IMR-90 (cell line): ENCODE data around the gene ATP2A3. TPM values are rescaled to one million over a fixed set of nuclear protein-coding genes. Genes with fewer than 3 reads are reported as not detected.

Experiments used
- ATAC-seq: fragments of 200-7000 bp; cut with Tn5 transposase; 2 replicates; pipeline ENCODE4 v1.9.1; 2020; ENCODE audit warnings: low read depth, mild to moderate bottlenecking, moderate library complexity
- BruUV-seq: library from RNA; stranded (reverse); fragments of 400-500 nt; replicated peaks from 2 replicates; lab custom pipeline; 2021; lab: Mats Ljungman, UMichigan
- CTCF ChIA-PET: fragments of 300-600 bp; formaldehyde crosslinking; extraction: SDS; loops from one replicate; lab custom pipeline; 2021; ENCODE audit warnings: antibody characterized with exemption; lab: Yijun Ruan, JAX
- POLR2A ChIA-PET: fragments of 300-600 bp; sonication (Branson Sonifier 250); formaldehyde crosslinking; loops from one replicate; lab custom pipeline; 2022; ENCODE audit warnings: antibody characterized with exemption; ENCODE audit not compliant: unreplicated experiment; lab: Charles Lee
- DNase-seq: peaks from one replicate; pipeline ENCODE4 v3.0.0; 2013
- H2AFZ ChIP-seq: replicated peaks from 2 replicates; pipeline ENCODE3; 2013; ENCODE audit warnings: low read length, mild to moderate bottlenecking; ENCODE audit not compliant: poor library complexity
- H2AK5ac ChIP-seq: 2 replicates; pipeline ENCODE4 v1.6.1; 2013; ENCODE audit warnings: low read depth, low read length, inconsistent platforms
- H2AK9ac ChIP-seq: replicated peaks from 2 replicates; pipeline ENCODE3; 2013; ENCODE audit warnings: mild to moderate bottlenecking, low read depth, low read length, moderate library complexity; ENCODE audit not compliant: poor library complexity
- H2BK120ac ChIP-seq: 2 replicates; pipeline ENCODE4 v1.6.1; 2013; ENCODE audit warnings: low read depth, low read length, inconsistent platforms
- H2BK15ac ChIP-seq: 3 replicates; pipeline ENCODE4 v1.6.1; 2013; ENCODE audit warnings: low read depth, low read length, inconsistent platforms
- H2BK20ac ChIP-seq: 2 replicates; pipeline ENCODE4 v1.6.1; 2013; ENCODE audit warnings: low read depth, mild to moderate bottlenecking, inconsistent platforms, low read length, moderate library complexity
- H2BK5ac ChIP-seq: 2 replicates; pipeline ENCODE4 v1.6.1; 2013; ENCODE audit warnings: mild to moderate bottlenecking, low read depth, low read length, inconsistent platforms; ENCODE audit not compliant: poor library complexity, severe bottlenecking
- H3K14ac ChIP-seq: replicated peaks from 2 replicates; pipeline ENCODE4 v1.6.1; 2013; ENCODE audit warnings: low read depth, low read length, inconsistent platforms
- H3K18ac ChIP-seq: 2 replicates; pipeline ENCODE4 v1.6.1; 2013; ENCODE audit warnings: low read depth, low read length, control low read depth
- H3K23ac ChIP-seq: 2 replicates; pipeline ENCODE4 v1.6.1; 2013; ENCODE audit warnings: low read depth, low read length, inconsistent platforms
- H3K27ac ChIP-seq: 2 replicates; pipeline ENCODE4 v1.5.1; 2013; ENCODE audit warnings: mild to moderate bottlenecking, control low read depth, low read length; ENCODE audit not compliant: insufficient read depth
- H3K27me3 ChIP-seq: 2 replicates; pipeline ENCODE4 v1.6.1; 2013; ENCODE audit warnings: low read length; ENCODE audit not compliant: control insufficient read depth, insufficient read depth
- H3K36me3 ChIP-seq: 2 replicates; pipeline ENCODE4 v1.6.1; 2013; ENCODE audit warnings: low read length, mixed read lengths; ENCODE audit not compliant: control insufficient read depth, insufficient read depth
- H3K4ac ChIP-seq: 2 replicates; pipeline ENCODE4 v1.6.1; 2013; ENCODE audit warnings: low read depth, low read length, inconsistent platforms
- H3K4me1 ChIP-seq: 2 replicates; pipeline ENCODE4 v1.6.1; 2013; ENCODE audit warnings: low read length, mixed read lengths; ENCODE audit not compliant: control insufficient read depth, insufficient read depth
- H3K4me2 ChIP-seq: 2 replicates; pipeline ENCODE4 v1.6.1; 2013; ENCODE audit warnings: low read depth, mild to moderate bottlenecking, control low read depth, low read length, moderate library complexity
- H3K4me3 ChIP-seq: 2 replicates; pipeline ENCODE4 v1.5.1; 2013; ENCODE audit warnings: low read depth, mild to moderate bottlenecking, control low read depth, low read length, moderate library complexity; ENCODE audit not compliant: insufficient read depth
- H3K56ac ChIP-seq: 2 replicates; pipeline ENCODE4 v1.6.1; 2013; ENCODE audit warnings: low read length, inconsistent platforms; ENCODE audit not compliant: insufficient read depth; ENCODE audit errors: extremely low read depth
- H3K79me1 ChIP-seq, 2 experiments: 2 replicates each; pipeline ENCODE4 v1.6.1; 2013; ENCODE audit warnings: low read length in 2 of 2, inconsistent platforms in 1 of 2, low read depth in 1 of 2
- H3K9ac ChIP-seq: 2 replicates; pipeline ENCODE4 v1.6.1; 2013; ENCODE audit warnings: low read depth, low read length, control low read depth
- H3K9me1 ChIP-seq: 2 replicates; pipeline ENCODE4 v1.6.1; 2013; ENCODE audit warnings: low read length, inconsistent platforms; ENCODE audit not compliant: insufficient read depth
- H3K9me3 ChIP-seq: 2 replicates; pipeline ENCODE4 v1.6.1; 2013; ENCODE audit warnings: low read length; ENCODE audit not compliant: control insufficient read depth, insufficient read depth
- H4K20me1 ChIP-seq: 2 replicates; pipeline ENCODE4 v1.6.1; 2013; ENCODE audit warnings: low read length, inconsistent platforms; ENCODE audit not compliant: insufficient read depth
- H4K5ac ChIP-seq: 2 replicates; pipeline ENCODE4 v1.6.1; 2013; ENCODE audit warnings: mild to moderate bottlenecking, low read depth, low read length, control low read depth
- H4K8ac ChIP-seq, 2 experiments: 2 replicates each; pipeline ENCODE4 v1.6.1; 2013; ENCODE audit warnings: low read depth in 2 of 2, low read length in 2 of 2, control low read depth in 1 of 2, inconsistent platforms in 1 of 2
- H4K91ac ChIP-seq: 2 replicates; pipeline ENCODE4 v1.6.1; 2013; ENCODE audit warnings: low read depth, low read length, inconsistent platforms; ENCODE audit not compliant: insufficient read depth
- BHLHE40 ChIP-seq: fragments of 150-350 bp; IDR thresholded peaks from 2 replicates; pipeline ENCODE4 v1.6.1; 2016; ENCODE audit warnings: mild to moderate bottlenecking, low read depth, low read length
- FOS ChIP-seq: fragments of 150-350 bp; IDR thresholded peaks from 2 replicates; pipeline ENCODE4 v1.6.1; 2016; ENCODE audit warnings: low read depth, low read length
- MXI1 ChIP-seq: IDR thresholded peaks from 2 replicates; pipeline ENCODE4 v1.6.1; 2012; ENCODE audit warnings: low read depth, mild to moderate bottlenecking, low read length, moderate library complexity, borderline replicate concordance
- RAD21 ChIP-seq: IDR thresholded peaks from 2 replicates; pipeline ENCODE4 v1.6.1; 2012; ENCODE audit warnings: low read length, improper control_type of control experiment
- SMC3 ChIP-seq: fragments of 150-350 bp; IDR thresholded peaks from 2 replicates; pipeline ENCODE4 v1.6.1; 2016; ENCODE audit warnings: low read depth, mild to moderate bottlenecking, antibody characterized with exemption, low read length, moderate library complexity
- WGBS, 2 experiments: methylation state at CpG; one replicate each; pipeline versions ENCODE4 v1.1.5 to v1.1.7; 2013; ENCODE audit warnings: missing lambda C conversion rate in 2 of 2; ENCODE audit not compliant: insufficient read length in 1 of 2; ENCODE audit errors: extremely low coverage in 2 of 2; 5-methylcytosine and 5-hydroxymethylcytosine counted together
- dilution Hi-C: fragments of 300-500 bp; cut with HindIII; formaldehyde crosslinking; loops from one replicate; pipeline ENCODE4 v1.14.3; 2018; ENCODE audit warnings: low sequenced_read_pairs; ENCODE audit not compliant: unreplicated experiment
- in situ Hi-C: fragments of 300-500 bp; cut with MboI; formaldehyde crosslinking; loops from 3 replicates; pipeline ENCODE4 v1.14.3; 2019; ENCODE audit warnings: low sequenced_read_pairs, inconsistent platforms, mixed read lengths
- intact Hi-C: fragments of 100-400 bp; cut with micrococcal nuclease; formaldehyde crosslinking; loops from 2 replicates; pipeline ENCODE4 v1.10.0; 2022
- polyA plus RNA-seq, 3 experiments: library from polyadenylated mRNA; depleted of rRNA; stranded (reverse); fragments of >200 nt; gene quantifications; 2 replicates each; pipeline ENCODE4 v1.2.3, GENCODE V29; 2012; ENCODE audit warnings: low replicate concordance in 1 of 3
- total RNA-seq: library from RNA; depleted of rRNA; stranded (reverse); fragments of >200 nt; gene quantifications from 2 replicates; pipeline ENCODE4 v1.2.3, GENCODE V29; 2012
- TF ChIP-seq, protein P1 (sequence below): fragments of 150-350 bp; IDR thresholded peaks from 2 replicates; pipeline ENCODE4 v1.6.1; 2016; ENCODE audit warnings: low read depth, mild to moderate bottlenecking, low read length, moderate library complexity, borderline replicate concordance

ATP2A3 gene
- total and polyA plus RNA-seq, 2 of the 4 experiments (the other 2 are of a cell fraction): 0.18 to 0.63 TPM

GRCh38 chr17:3950584-3950983, 13.7 kb downstream of the ATP2A3 start:
- no peak overlapping the region for H3K18ac ChIP-seq
- H4K8ac ChIP-seq: no peak overlapping the region
- H4K5ac ChIP-seq: no peak overlapping the region
- H2AFZ ChIP-seq: no peak overlapping the region
- no peak overlapping the region for H3K9ac ChIP-seq
- H2BK120ac ChIP-seq: no peak overlapping the region
- DNase-seq (no peak), ATAC-seq (no peak)
- no peaks in the 10 kb centered on the region; the same call in 1 of the 2 replicates for H4K20me1 ChIP-seq
- no peak overlapping the region for H3K14ac ChIP-seq
- no peaks in the 10 kb centered on the region for H3K9me3 ChIP-seq
- POLR2A ChIA-PET: no interaction called here
- no peak overlapping the region for H3K23ac ChIP-seq
- H3K27me3 ChIP-seq: no peaks in the 10 kb centered on the region
- no peak overlapping the region for H3K27ac ChIP-seq
- no peak overlapping the region for H3K4me3 ChIP-seq
- no peak overlapping the region for H2BK5ac ChIP-seq
- WGBS, 2 experiments: no CpG with 5 or more reads among the region's 12 CpGs
- TF ChIP-seq BHLHE40 (no peak), MXI1 (no peak), RAD21 (no peak), FOS (no peak), SMC3 (no peak)
- TF ChIP-seq, protein P1, sequence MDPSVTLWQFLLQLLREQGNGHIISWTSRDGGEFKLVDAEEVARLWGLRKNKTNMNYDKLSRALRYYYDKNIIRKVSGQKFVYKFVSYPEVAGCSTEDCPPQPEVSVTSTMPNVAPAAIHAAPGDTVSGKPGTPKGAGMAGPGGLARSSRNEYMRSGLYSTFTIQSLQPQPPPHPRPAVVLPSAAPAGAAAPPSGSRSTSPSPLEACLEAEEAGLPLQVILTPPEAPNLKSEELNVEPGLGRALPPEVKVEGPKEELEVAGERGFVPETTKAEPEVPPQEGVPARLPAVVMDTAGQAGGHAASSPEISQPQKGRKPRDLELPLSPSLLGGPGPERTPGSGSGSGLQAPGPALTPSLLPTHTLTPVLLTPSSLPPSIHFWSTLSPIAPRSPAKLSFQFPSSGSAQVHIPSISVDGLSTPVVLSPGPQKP: no peak
- H3K4me2 ChIP-seq: no peak overlapping the region
- H3K9me1 ChIP-seq: no peaks in the 10 kb centered on the region
- dilution Hi-C loops: no loop called here
- H3K4me1 ChIP-seq: no peaks in the 10 kb centered on the region
- no peaks in the 10 kb centered on the region for H3K36me3 ChIP-seq
- CTCF ChIA-PET: interaction anchor here (0.5 kb wide), 1 partner anchor 45 kb away, joined by 3 read pairs; no protein-coding TSS in a partner anchor
- H3K79me1 ChIP-seq: no peaks in the 10 kb centered on the region
- no peak overlapping the region for H4K91ac ChIP-seq
- H3K56ac ChIP-seq: no peak overlapping the region
- H2BK20ac ChIP-seq: no peak overlapping the region
- H2BK15ac ChIP-seq: no peak overlapping the region
- no peak overlapping the region for H2AK5ac ChIP-seq
- no peak overlapping the region for H2AK9ac ChIP-seq
- intact Hi-C loops: no loop called here
- BruUV-seq: no TSS peak
- H3K4ac ChIP-seq: no peak overlapping the region
- in situ Hi-C loops: no loop called here
